Measurements from ENCODE around the gene TSPAN9.

Gene TSPAN9

DNA sequence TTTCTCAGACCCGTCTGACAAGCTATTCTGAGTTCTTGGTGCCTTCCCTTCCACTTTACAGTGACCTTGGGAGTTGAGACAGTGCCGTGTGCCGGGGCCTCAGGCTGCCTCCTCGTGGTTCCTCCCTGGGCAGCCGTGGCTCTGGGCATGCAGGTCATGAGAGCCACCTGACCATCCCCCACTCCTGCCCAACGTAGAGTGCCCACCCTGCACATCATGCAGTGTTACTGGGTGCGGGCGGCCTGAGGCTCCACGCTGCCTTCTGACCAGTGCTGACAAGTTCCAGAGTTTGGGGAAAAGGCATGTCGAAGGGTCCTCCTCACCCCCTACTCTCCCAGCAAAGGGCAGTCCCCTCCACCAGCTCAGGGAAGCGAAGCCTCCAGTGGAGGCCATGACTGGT lies 190.5 kb downstream of the TSPAN9 start:
- ChIA-PET CTCF (interaction anchor here (0.6 to 1.8 kb wide), 2 partner anchors 30 to 168 kb away, joined by 3 to 4 read pairs; no protein-coding TSS in a partner anchor), POLR2A (interaction anchor here (0.6 kb wide), 1 partner anchor 176 kb away, joined by 3 read pairs; no protein-coding TSS in a partner anchor)
- peaks cover 0 to 93% (median 25%) of the 10 kb centered on the region in 5 experiments for H3K27me3 ChIP-seq (replicated peaks in 2 of 5; ENCODE audit: control insufficient read depth in 4 of 5, insufficient read depth in 5 of 5, low read length in 4 of 5)
- no peak overlapping the region for H3K27ac ChIP-seq (ENCODE audit: insufficient read depth in 1 of 2, low read depth in 1 of 2, low read length in 2 of 2, poor library complexity in 1 of 2, severe bottlenecking in 2 of 2)
- H3K4me1 ChIP-seq (ENCODE audit: control extremely low read depth in 1 of 4, control insufficient read depth in 4 of 4, insufficient read depth in 4 of 4, low read length in 3 of 4) = no peaks in the 10 kb centered on the region
- no peak for DNase-seq
- 56% methylated on average over 11 of the region's 11 CpGs for WGBS (ENCODE audit: insufficient coverage)
- no peaks in the 10 kb centered on the region for H3K36me3 ChIP-seq (ENCODE audit: control insufficient read depth in 4 of 4, insufficient read depth in 4 of 4, low read length in 3 of 4)
- H3K9me3 ChIP-seq (ENCODE audit: control extremely low read depth in 1 of 5, control insufficient read depth in 4 of 5, insufficient read depth in 2 of 5, low read depth in 1 of 5, low read length in 4 of 5) = no peaks in the 10 kb centered on the region
- H3K4me3 ChIP-seq (ENCODE audit: control insufficient read depth in 1 of 7, extremely low read depth in 1 of 7, insufficient read depth in 4 of 7, low read depth in 2 of 7, low read length in 6 of 7) = no peak overlapping the region

DNA sequence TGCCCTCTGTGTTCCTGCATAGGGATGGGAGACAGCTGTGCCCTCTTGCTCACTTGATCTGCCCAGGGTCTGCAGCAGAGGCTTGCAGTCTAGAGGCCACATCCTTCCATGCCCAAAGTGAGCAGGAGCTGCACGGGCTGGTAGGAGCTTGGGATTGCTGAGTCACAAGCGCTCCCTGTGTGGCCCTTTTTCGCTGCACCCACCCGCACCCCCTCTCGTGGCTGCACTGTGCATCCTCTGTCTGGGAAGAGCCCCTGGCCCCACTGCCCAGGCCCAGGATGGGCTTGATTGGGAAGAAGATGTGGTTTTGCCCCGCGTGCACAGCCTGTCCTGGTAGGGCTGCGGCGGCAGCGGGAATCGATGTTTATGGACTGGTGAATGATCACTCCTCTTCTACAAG lies 192.4 kb downstream of the TSPAN9 start:
- Histone ChIP-seq H3K9me3 (ENCODE audit: control extremely low read depth in 1 of 5, control insufficient read depth in 4 of 5, insufficient read depth in 2 of 5, low read depth in 1 of 5, low read length in 4 of 5) (no peaks in the 10 kb centered on the region), H3K27me3 (replicated peaks in 2 of 5; ENCODE audit: control insufficient read depth in 4 of 5, insufficient read depth in 5 of 5, low read length in 4 of 5) (peaks cover 0 to 91% (median 31%) of the 10 kb centered on the region in 5 experiments), H3K4me1 (ENCODE audit: control extremely low read depth in 1 of 4, control insufficient read depth in 4 of 4, insufficient read depth in 4 of 4, low read length in 3 of 4) (no peaks in the 10 kb centered on the region), H3K27ac (ENCODE audit: insufficient read depth in 1 of 2, low read depth in 1 of 2, low read length in 2 of 2, poor library complexity in 1 of 2, severe bottlenecking in 2 of 2) (no peak overlapping the region), H3K36me3 (ENCODE audit: control insufficient read depth in 4 of 4, insufficient read depth in 4 of 4, low read length in 3 of 4) (no peaks in the 10 kb centered on the region), H3K4me3 (ENCODE audit: control insufficient read depth in 1 of 7, extremely low read depth in 1 of 7, insufficient read depth in 4 of 7, low read depth in 2 of 7, low read length in 6 of 7) (no peak overlapping the region)
- DNase-seq = no peak
- POLR2A ChIA-PET = no interaction called here
- WGBS (ENCODE audit: insufficient coverage) = 71% methylated on average over 10 of the region's 11 CpGs
- CTCF ChIA-PET = interaction anchor here (1.0 to 1.1 kb wide), 2 partner anchors 9 to 135 kb away, joined by 3 read pairs; no protein-coding TSS in a partner anchor

DNA sequence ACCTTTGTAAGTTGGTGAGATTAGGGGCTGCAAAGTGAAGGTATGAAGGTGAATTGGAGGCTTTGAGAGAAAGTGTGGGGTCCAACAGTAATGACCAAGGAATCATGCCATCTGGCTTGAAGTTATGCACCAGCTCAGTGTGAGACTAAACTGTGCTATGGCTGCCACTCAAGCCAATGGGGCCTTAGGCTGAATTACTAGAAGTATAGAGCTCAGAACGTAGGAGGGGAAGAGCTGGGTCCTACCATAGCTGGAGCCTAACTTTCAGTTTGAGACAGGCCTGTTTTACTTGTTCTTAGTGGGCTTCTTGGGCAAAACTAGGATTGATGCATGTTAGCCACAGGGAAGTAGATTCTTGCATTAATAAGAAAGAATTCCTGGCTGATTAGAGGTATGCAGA lies 194.0 kb downstream of the TSPAN9 start:
- ChIA-PET POLR2A (no interaction called here), CTCF (interaction anchor here (1.5 to 6.8 kb wide), 3 partner anchors 69 to 200 kb away, joined by 3 to 45 read pairs (median 6); no protein-coding TSS in a partner anchor)
- H3K27ac ChIP-seq (ENCODE audit: insufficient read depth in 1 of 2, low read depth in 1 of 2, low read length in 2 of 2, poor library complexity in 1 of 2, severe bottlenecking in 2 of 2) = no peak overlapping the region
- H3K9me3 ChIP-seq (ENCODE audit: control extremely low read depth in 1 of 5, control insufficient read depth in 4 of 5, insufficient read depth in 2 of 5, low read depth in 1 of 5, low read length in 4 of 5) = no peaks in the 10 kb centered on the region
- 100% methylated on average over 1 of the region's 1 CpG for WGBS (ENCODE audit: insufficient coverage)
- DNase-seq = no peak
- peaks cover 0 to 88% (median 27%) of the 10 kb centered on the region in 5 experiments for H3K27me3 ChIP-seq (replicated peaks in 2 of 5; ENCODE audit: control insufficient read depth in 4 of 5, insufficient read depth in 5 of 5, low read length in 4 of 5)
- peaks cover 0 to 3% (median 0%) of the 10 kb centered on the region in 4 experiments for H3K4me1 ChIP-seq (ENCODE audit: control extremely low read depth in 1 of 4, control insufficient read depth in 4 of 4, insufficient read depth in 4 of 4, low read length in 3 of 4)
- H3K36me3 ChIP-seq (ENCODE audit: control insufficient read depth in 4 of 4, insufficient read depth in 4 of 4, low read length in 3 of 4) = no peaks in the 10 kb centered on the region
- no peak overlapping the region for H3K4me3 ChIP-seq (ENCODE audit: control insufficient read depth in 1 of 7, extremely low read depth in 1 of 7, insufficient read depth in 4 of 7, low read depth in 2 of 7, low read length in 6 of 7)

DNA sequence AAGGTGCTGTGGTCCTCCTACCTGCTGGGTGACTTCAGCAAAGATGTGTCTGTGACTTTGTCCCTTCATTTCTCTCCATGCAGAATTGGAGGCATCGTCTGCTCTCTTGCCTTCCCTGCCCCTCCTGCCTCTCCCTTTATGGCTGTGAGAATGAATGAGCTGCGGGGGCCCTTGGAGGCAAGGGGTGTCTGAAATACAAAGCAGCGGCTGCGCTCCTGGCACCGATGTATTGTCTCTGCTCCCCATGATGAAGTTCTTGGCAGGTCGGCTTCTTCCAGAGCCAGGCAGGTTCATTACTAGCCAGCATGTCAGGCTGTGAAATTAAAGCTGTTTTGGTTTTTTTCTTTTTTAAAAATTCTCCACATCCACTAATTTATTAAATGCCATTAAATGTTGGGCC lies 194.5 kb downstream of the TSPAN9 start:
- Histone ChIP-seq H3K4me1 (ENCODE audit: control extremely low read depth in 1 of 4, control insufficient read depth in 4 of 4, insufficient read depth in 4 of 4, low read length in 3 of 4) (peaks cover 0 to 3% (median 0%) of the 10 kb centered on the region in 4 experiments), H3K9me3 (ENCODE audit: control extremely low read depth in 1 of 5, control insufficient read depth in 4 of 5, insufficient read depth in 2 of 5, low read depth in 1 of 5, low read length in 4 of 5) (no peaks in the 10 kb centered on the region), H3K36me3 (ENCODE audit: control insufficient read depth in 4 of 4, insufficient read depth in 4 of 4, low read length in 3 of 4) (no peaks in the 10 kb centered on the region), H3K27me3 (replicated peaks in 2 of 5; ENCODE audit: control insufficient read depth in 4 of 5, insufficient read depth in 5 of 5, low read length in 4 of 5) (peaks cover 0 to 88% (median 25%) of the 10 kb centered on the region in 5 experiments), H3K27ac (ENCODE audit: insufficient read depth in 1 of 2, low read depth in 1 of 2, low read length in 2 of 2, poor library complexity in 1 of 2, severe bottlenecking in 2 of 2) (no peak overlapping the region), H3K4me3 (ENCODE audit: control insufficient read depth in 1 of 7, extremely low read depth in 1 of 7, insufficient read depth in 4 of 7, low read depth in 2 of 7, low read length in 6 of 7) (no peak overlapping the region)
- CTCF ChIA-PET = interaction anchor here (1.2 to 6.8 kb wide), 4 partner anchors 69 to 201 kb away, joined by 3 to 45 read pairs (median 4); no protein-coding TSS in a partner anchor
- no peak for DNase-seq
- WGBS (ENCODE audit: insufficient coverage) = 92% methylated on average over 6 of the region's 6 CpGs
- POLR2A ChIA-PET = no interaction called here

DNA sequence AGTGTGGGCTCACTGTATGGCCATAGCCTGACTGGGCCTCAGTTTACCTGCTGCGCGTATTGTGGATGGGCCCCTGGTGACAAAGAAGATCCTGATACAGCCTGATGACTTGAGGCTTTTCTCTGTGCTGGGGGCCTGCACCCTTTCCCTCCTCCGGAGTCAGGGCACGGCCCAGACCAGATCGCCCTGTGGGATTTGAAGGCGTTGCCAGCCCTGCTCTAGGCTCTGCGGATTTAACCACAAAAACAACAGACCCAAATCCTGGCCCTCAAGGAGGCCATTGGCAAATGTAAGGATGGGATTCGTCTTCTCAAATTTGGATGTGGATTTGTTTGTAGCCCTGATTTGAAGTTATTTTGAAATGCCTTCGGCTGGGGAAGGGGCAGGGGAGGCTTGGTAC lies 195.8 kb downstream of the TSPAN9 start:
- 94% methylated on average over 4 of the region's 9 CpGs for WGBS (ENCODE audit: insufficient coverage)
- H3K27ac ChIP-seq (ENCODE audit: insufficient read depth in 1 of 2, low read depth in 1 of 2, low read length in 2 of 2, poor library complexity in 1 of 2, severe bottlenecking in 2 of 2) = no peak overlapping the region
- H3K27me3 ChIP-seq (replicated peaks in 2 of 5; ENCODE audit: control insufficient read depth in 4 of 5, insufficient read depth in 5 of 5, low read length in 4 of 5) = peaks cover 0 to 88% (median 21%) of the 10 kb centered on the region in 5 experiments
- no peak for DNase-seq
- peaks cover 0 to 3% (median 0%) of the 10 kb centered on the region in 4 experiments for H3K4me1 ChIP-seq (ENCODE audit: control extremely low read depth in 1 of 4, control insufficient read depth in 4 of 4, insufficient read depth in 4 of 4, low read length in 3 of 4)
- no peaks in the 10 kb centered on the region for H3K36me3 ChIP-seq (ENCODE audit: control insufficient read depth in 4 of 4, insufficient read depth in 4 of 4, low read length in 3 of 4)
- CTCF ChIA-PET = interaction anchor here (0.8 to 8.0 kb wide), 6 partner anchors 11 to 198 kb away, joined by 3 to 132 read pairs (median 3); no protein-coding TSS in a partner anchor
- no peaks in the 10 kb centered on the region for H3K9me3 ChIP-seq (ENCODE audit: control extremely low read depth in 1 of 5, control insufficient read depth in 4 of 5, insufficient read depth in 2 of 5, low read depth in 1 of 5, low read length in 4 of 5)
- no peak overlapping the region for H3K4me3 ChIP-seq (ENCODE audit: control insufficient read depth in 1 of 7, extremely low read depth in 1 of 7, insufficient read depth in 4 of 7, low read depth in 2 of 7, low read length in 6 of 7)
- POLR2A ChIA-PET = no interaction called here

DNA sequence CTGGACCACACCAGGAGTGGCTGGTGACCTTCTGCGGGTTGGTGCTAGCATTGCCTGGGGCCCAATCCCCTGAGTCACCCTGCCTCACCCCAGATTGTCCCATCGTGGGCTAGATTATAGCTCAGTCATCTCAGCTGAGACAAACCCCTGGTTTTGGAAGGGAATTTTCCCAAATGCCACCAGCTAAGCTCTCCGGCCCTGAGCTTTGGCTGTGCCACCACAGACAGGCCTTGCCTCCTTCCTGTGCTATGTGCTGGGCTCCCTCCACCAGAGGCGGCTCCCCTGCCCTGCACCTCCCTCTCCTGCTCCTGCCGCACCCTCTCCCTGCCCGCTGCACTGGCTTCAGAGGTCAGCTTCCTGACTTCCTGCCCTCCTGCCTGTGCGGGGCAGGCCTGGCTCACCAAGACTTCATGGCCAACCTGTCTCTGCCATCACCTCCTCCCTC lies 196.3 kb downstream of the TSPAN9 start:
- Histone ChIP-seq H3K27me3 (replicated peaks in 2 of 5; ENCODE audit: control insufficient read depth in 4 of 5, insufficient read depth in 5 of 5, low read length in 4 of 5) (peaks cover 0 to 88% (median 21%) of the 10 kb centered on the region in 5 experiments), H3K4me3 (ENCODE audit: control insufficient read depth in 1 of 7, extremely low read depth in 1 of 7, insufficient read depth in 4 of 7, low read depth in 2 of 7, low read length in 6 of 7) (no peak overlapping the region), H3K9me3 (ENCODE audit: control extremely low read depth in 1 of 5, control insufficient read depth in 4 of 5, insufficient read depth in 2 of 5, low read depth in 1 of 5, low read length in 4 of 5) (no peaks in the 10 kb centered on the region), H3K27ac (ENCODE audit: insufficient read depth in 1 of 2, low read depth in 1 of 2, low read length in 2 of 2, poor library complexity in 1 of 2, severe bottlenecking in 2 of 2) (no peak overlapping the region), H3K36me3 (ENCODE audit: control insufficient read depth in 4 of 4, insufficient read depth in 4 of 4, low read length in 3 of 4) (no peaks in the 10 kb centered on the region), H3K4me1 (ENCODE audit: control extremely low read depth in 1 of 4, control insufficient read depth in 4 of 4, insufficient read depth in 4 of 4, low read length in 3 of 4) (peaks cover 0 to 3% (median 0%) of the 10 kb centered on the region in 4 experiments)
- 92% methylated on average over 6 of the region's 7 CpGs for WGBS (ENCODE audit: insufficient coverage)
- POLR2A ChIA-PET = no interaction called here
- no peak for DNase-seq
- CTCF ChIA-PET = interaction anchor here (0.8 to 8.0 kb wide), 6 partner anchors 12 to 199 kb away, joined by 3 to 132 read pairs (median 6); no protein-coding TSS in a partner anchor

DNA sequence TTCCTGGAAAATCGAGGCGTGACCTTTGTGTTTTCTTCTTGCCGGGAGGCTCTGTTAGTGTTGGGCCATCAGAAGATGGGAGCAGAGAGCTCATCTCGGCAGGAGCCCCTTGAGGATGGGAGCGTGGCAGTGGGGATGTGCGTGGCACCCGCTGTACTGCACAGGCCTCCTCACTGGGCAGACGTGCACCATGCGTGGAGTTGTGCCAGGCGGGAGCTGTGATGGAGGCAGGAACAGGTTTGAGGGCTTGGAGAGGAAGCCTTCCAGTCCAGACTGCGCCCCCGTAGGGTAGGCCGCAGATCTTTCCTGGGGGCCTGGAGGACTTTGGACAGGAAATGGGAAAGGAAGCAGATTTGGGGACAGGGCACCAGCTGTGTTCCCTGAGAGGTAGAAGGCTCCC lies 197.5 kb downstream of the TSPAN9 start:
- 83% methylated on average over 13 of the region's 13 CpGs for WGBS (ENCODE audit: insufficient coverage)
- ChIA-PET POLR2A (interaction anchor here (0.6 kb wide), 1 partner anchor 310 kb away, joined by 5 read pairs; no protein-coding TSS in a partner anchor), CTCF (interaction anchor here (0.6 to 8.0 kb wide), 31 partner anchors 8 to 233 kb away, joined by 3 to 132 read pairs (median 6); no protein-coding TSS in a partner anchor)
- H3K27ac ChIP-seq (ENCODE audit: insufficient read depth in 1 of 2, low read depth in 1 of 2, low read length in 2 of 2, poor library complexity in 1 of 2, severe bottlenecking in 2 of 2) = no peak overlapping the region
- no peaks in the 10 kb centered on the region for H3K9me3 ChIP-seq (ENCODE audit: control extremely low read depth in 1 of 5, control insufficient read depth in 4 of 5, insufficient read depth in 2 of 5, low read depth in 1 of 5, low read length in 4 of 5)
- no peak overlapping the region for H3K4me3 ChIP-seq (ENCODE audit: control insufficient read depth in 1 of 7, extremely low read depth in 1 of 7, insufficient read depth in 4 of 7, low read depth in 2 of 7, low read length in 6 of 7)
- no peak for DNase-seq
- peaks cover 0 to 3% (median 0%) of the 10 kb centered on the region in 4 experiments for H3K4me1 ChIP-seq (ENCODE audit: control extremely low read depth in 1 of 4, control insufficient read depth in 4 of 4, insufficient read depth in 4 of 4, low read length in 3 of 4)
- no peaks in the 10 kb centered on the region for H3K36me3 ChIP-seq (ENCODE audit: control insufficient read depth in 4 of 4, insufficient read depth in 4 of 4, low read length in 3 of 4)
- peaks cover 0 to 90% (median 21%) of the 10 kb centered on the region in 5 experiments for H3K27me3 ChIP-seq (replicated peaks in 2 of 5; ENCODE audit: control insufficient read depth in 4 of 5, insufficient read depth in 5 of 5, low read length in 4 of 5)

Measured in common myeloid progenitor, CD34-positive (primary cell).